Measurements from ENCODE around the gene FAM53B.

DNA sequence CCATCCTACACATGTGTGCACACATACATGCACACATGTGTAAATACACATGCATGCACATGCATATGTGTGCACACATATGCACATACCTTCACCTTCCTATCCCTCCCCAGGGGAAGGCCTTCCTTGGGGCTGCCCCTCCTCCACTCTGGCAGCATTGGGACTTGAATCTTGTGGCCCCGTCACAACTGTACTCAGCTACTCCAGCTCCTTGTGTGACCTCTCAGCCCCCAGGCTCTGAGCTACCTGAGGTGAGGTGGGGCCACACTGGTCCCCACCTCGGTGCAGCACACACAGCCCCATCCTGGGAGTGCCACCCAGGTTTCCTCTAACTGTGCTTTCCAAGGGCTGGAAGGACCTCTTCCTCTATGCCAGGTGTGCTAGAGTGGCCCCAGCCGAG, 166.5 kb downstream of the FAM53B start:
- TF ChIP-seq POLR2AphosphoS5 (IDR thresholded peaks at IDR 0.05) = no peak
- no peak for TF ChIP-seq POLR2A (IDR thresholded peaks at IDR 0.05)
